ENCODE measurements around the gene HPS1.

Gene HPS1

DNA sequence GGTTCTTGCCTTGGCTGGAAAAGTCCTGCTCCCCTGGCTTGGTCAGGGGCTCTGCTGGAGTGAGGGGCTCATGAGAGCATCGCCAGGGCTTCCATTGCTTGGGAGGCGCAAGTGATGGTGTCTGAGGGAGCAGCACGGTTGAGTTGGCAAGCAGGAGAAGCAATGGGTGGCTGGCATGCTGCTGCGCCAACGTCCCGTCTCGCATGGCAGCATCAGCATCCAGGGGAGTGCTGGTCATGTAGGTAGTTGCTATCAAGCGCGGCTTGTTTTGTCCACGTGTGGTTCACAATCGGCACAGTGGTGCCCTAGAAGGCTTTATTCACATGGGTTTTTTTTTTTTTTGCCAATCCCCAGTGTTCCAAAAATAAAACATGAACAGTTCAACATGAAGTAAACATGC is 35.6 kb downstream of the HPS1 start (continued):
- TF ChIP-seq, protein P1, sequence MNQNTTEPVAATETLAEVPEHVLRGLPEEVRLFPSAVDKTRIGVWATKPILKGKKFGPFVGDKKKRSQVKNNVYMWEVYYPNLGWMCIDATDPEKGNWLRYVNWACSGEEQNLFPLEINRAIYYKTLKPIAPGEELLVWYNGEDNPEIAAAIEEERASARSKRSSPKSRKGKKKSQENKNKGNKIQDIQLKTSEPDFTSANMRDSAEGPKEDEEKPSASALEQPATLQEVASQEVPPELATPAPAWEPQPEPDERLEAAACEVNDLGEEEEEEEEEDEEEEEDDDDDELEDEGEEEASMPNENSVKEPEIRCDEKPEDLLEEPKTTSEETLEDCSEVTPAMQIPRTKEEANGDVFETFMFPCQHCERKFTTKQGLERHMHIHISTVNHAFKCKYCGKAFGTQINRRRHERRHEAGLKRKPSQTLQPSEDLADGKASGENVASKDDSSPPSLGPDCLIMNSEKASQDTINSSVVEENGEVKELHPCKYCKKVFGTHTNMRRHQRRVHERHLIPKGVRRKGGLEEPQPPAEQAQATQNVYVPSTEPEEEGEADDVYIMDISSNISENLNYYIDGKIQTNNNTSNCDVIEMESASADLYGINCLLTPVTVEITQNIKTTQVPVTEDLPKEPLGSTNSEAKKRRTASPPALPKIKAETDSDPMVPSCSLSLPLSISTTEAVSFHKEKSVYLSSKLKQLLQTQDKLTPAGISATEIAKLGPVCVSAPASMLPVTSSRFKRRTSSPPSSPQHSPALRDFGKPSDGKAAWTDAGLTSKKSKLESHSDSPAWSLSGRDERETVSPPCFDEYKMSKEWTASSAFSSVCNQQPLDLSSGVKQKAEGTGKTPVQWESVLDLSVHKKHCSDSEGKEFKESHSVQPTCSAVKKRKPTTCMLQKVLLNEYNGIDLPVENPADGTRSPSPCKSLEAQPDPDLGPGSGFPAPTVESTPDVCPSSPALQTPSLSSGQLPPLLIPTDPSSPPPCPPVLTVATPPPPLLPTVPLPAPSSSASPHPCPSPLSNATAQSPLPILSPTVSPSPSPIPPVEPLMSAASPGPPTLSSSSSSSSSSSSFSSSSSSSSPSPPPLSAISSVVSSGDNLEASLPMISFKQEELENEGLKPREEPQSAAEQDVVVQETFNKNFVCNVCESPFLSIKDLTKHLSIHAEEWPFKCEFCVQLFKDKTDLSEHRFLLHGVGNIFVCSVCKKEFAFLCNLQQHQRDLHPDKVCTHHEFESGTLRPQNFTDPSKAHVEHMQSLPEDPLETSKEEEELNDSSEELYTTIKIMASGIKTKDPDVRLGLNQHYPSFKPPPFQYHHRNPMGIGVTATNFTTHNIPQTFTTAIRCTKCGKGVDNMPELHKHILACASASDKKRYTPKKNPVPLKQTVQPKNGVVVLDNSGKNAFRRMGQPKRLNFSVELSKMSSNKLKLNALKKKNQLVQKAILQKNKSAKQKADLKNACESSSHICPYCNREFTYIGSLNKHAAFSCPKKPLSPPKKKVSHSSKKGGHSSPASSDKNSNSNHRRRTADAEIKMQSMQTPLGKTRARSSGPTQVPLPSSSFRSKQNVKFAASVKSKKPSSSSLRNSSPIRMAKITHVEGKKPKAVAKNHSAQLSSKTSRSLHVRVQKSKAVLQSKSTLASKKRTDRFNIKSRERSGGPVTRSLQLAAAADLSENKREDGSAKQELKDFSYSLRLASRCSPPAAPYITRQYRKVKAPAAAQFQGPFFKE (tag by site-specific recombination; IDR thresholded peaks at IDR 0.05; ENCODE audit: borderline replicate concordance) = no peak
- TF ChIP-seq ZBTB1 (tag by site-specific recombination; IDR thresholded peaks at IDR 0.05) (no peak), TRIM28 (IDR thresholded peaks at IDR 0.05; ENCODE audit: borderline replicate concordance, low read length) (no peak), ZNF707 (tag by site-specific recombination; IDR thresholded peaks at IDR 0.05) (no peak), ZSCAN16 (tag by site-specific recombination; IDR thresholded peaks at IDR 0.05) (no peak), ZNF660 (tag by site-specific recombination; IDR thresholded peaks at IDR 0.05) (no peak), ZNF530 (tag by site-specific recombination; IDR thresholded peaks at IDR 0.05; ENCODE audit: low read depth) (no peak), ZNF792 (tag by site-specific recombination; IDR thresholded peaks at IDR 0.05) (no peak)

DNA sequence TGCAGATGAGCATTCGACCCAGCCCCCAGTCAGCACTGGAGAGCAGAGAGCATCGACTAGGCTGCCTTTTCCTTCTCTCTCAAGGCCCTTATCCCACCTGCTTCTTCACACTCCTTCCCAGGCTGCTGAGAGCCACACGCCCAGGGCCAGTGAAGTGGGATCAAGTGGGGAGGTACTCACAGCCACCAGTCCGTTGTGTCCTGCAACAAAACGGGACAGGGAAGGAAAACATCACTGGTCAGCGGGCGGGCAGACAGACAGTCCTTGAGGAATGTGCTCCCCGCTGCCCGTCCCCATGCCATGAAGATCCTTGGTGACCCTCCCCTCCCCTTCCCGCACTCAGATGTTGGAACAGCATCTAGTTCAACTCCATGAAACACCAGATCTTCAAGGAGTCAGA is 36.0 kb downstream of the HPS1 start:
- TF ChIP-seq ZNF174 (tag by site-specific recombination; IDR thresholded peaks at IDR 0.05) (no peak), ZNF416 (tag by site-specific recombination; IDR thresholded peaks at IDR 0.05) (no peak), KLF1 (tag by site-specific recombination; IDR thresholded peaks at IDR 0.05) (no peak), ZNF214 (tag by site-specific recombination; IDR thresholded peaks at IDR 0.05; ENCODE audit: borderline replicate concordance) (no peak), BCL11B (tag by site-specific recombination; IDR thresholded peaks at IDR 0.05; ENCODE audit: low read depth) (no peak), ZFHX2 (tag by site-specific recombination; conservative IDR thresholded peaks at IDR 0.05) (no peak), KLF16 (tag by site-specific recombination; IDR thresholded peaks at IDR 0.05) (no peak), ZBTB17 (tag by site-specific recombination; IDR thresholded peaks at IDR 0.05) (no peak), ZNF221 (tag by site-specific recombination; IDR thresholded peaks at IDR 0.05; ENCODE audit: borderline replicate concordance) (no peak), ZNF184 (tag by site-specific recombination; IDR thresholded peaks at IDR 0.05) (no peak)
- no peaks in the 10 kb centered on the region for H3K36me3 ChIP-seq (ENCODE audit: control insufficient read depth in 2 of 2, insufficient read depth in 1 of 2, low read length in 2 of 2)
- H3K9me3 ChIP-seq (ENCODE audit: control insufficient read depth, insufficient read depth, low read depth, low read length) = no peaks in the 10 kb centered on the region
- H3K4me1 ChIP-seq (ENCODE audit: control insufficient read depth, insufficient read depth, low read length) = peaks cover 6% of the 10 kb centered on the region
- H3K4me3 ChIP-seq (ENCODE audit: low read depth, low read length) = no peak overlapping the region
- H3K27ac ChIP-seq (ENCODE audit: extremely low read depth, low read depth, low read length) = no peak overlapping the region
- POLR2A ChIA-PET = no interaction called here
- CTCF ChIA-PET = no interaction called here

DNA sequence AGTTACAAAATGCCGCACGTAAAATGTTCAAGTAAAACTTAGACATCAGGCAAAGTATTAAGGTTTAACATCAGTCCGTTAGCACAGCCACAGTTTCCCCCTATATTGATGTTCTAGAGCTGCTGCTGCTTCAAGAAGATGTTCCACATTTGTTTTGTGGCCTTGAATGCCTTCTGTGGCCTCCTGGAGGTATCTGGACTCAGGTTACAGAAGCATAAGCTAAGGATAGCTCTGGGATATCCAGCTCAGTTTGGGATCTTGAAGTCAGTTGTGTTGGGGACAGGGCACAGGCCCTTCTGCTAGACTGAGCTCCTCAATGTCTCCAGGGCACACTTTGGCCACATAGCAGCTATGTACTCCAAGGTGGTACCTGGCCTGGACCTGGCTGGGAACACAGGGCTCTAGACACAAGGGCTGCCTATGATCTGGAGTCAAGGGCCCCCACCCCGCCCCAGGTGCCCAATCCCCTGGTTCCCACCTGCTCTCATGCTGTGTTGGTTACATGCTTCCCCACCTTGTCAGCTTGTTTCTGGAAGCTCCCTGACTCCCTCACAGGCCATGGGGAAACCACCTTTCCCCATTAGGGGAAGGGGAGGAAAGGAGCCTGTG is 36.5 kb downstream of the HPS1 start:
- ChIA-PET CTCF (interaction anchor here (0.5 to 0.9 kb wide), 2 partner anchors 15 to 874 kb away, joined by 3 read pairs; no protein-coding TSS in a partner anchor), POLR2A (no interaction called here)
- peaks cover 2% of the 10 kb centered on the region; the same call in 1 of the 2 replicates for H3K4me1 ChIP-seq (ENCODE audit: control insufficient read depth, insufficient read depth, low read length)
- no peaks in the 10 kb centered on the region for H3K36me3 ChIP-seq (ENCODE audit: control insufficient read depth in 2 of 2, insufficient read depth in 1 of 2, low read length in 2 of 2)
- no peak overlapping the region for H3K27ac ChIP-seq (ENCODE audit: extremely low read depth, low read depth, low read length)
- no peaks in the 10 kb centered on the region for H3K9me3 ChIP-seq (ENCODE audit: control insufficient read depth, insufficient read depth, low read depth, low read length)
- no peak overlapping the region for H3K4me3 ChIP-seq (ENCODE audit: low read depth, low read length)
- TF ChIP-seq, protein P2, sequence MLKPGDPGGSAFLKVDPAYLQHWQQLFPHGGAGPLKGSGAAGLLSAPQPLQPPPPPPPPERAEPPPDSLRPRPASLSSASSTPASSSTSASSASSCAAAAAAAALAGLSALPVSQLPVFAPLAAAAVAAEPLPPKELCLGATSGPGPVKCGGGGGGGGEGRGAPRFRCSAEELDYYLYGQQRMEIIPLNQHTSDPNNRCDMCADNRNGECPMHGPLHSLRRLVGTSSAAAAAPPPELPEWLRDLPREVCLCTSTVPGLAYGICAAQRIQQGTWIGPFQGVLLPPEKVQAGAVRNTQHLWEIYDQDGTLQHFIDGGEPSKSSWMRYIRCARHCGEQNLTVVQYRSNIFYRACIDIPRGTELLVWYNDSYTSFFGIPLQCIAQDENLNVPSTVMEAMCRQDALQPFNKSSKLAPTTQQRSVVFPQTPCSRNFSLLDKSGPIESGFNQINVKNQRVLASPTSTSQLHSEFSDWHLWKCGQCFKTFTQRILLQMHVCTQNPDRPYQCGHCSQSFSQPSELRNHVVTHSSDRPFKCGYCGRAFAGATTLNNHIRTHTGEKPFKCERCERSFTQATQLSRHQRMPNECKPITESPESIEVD (tag by site-specific recombination; IDR thresholded peaks at IDR 0.05) = no peak
- TF ChIP-seq HOXD13 (CRISPR knock-in tag; IDR thresholded peaks at IDR 0.05; ENCODE audit: borderline replicate concordance) (no peak), ZNF585B (tag by site-specific recombination; IDR thresholded peaks at IDR 0.05) (no peak), MEIS1 (CRISPR knock-in tag; IDR thresholded peaks at IDR 0.05; ENCODE audit: borderline replicate concordance) (no peak), GLIS1 (tag by site-specific recombination; IDR thresholded peaks at IDR 0.05) (no peak), MZF1 (tag by site-specific recombination; IDR thresholded peaks at IDR 0.05; ENCODE audit: borderline replicate concordance) (no peak), ZNF433 (tag by site-specific recombination; IDR thresholded peaks at IDR 0.05; ENCODE audit: low read depth) (no peak), ZNF610 (tag by site-specific recombination; IDR thresholded peaks at IDR 0.05; ENCODE audit: borderline replicate concordance) (no peak)
- TF ChIP-seq, protein P3, sequence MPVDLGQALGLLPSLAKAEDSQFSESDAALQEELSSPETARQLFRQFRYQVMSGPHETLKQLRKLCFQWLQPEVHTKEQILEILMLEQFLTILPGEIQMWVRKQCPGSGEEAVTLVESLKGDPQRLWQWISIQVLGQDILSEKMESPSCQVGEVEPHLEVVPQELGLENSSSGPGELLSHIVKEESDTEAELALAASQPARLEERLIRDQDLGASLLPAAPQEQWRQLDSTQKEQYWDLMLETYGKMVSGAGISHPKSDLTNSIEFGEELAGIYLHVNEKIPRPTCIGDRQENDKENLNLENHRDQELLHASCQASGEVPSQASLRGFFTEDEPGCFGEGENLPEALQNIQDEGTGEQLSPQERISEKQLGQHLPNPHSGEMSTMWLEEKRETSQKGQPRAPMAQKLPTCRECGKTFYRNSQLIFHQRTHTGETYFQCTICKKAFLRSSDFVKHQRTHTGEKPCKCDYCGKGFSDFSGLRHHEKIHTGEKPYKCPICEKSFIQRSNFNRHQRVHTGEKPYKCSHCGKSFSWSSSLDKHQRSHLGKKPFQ (tag by site-specific recombination; IDR thresholded peaks at IDR 0.05) = no peak

Measured in HEK293 (cell line).